GM18520 (cell line): Measurements from ENCODE around the gene SH3BGRL.

Experiments used
- ATAC-seq: cut with Tn5 transposase; IDR thresholded peaks from one replicate; pipeline ENCODE4 v1.9.1; 2021; ENCODE audit not compliant: unreplicated experiment

SH3BGRL gene

GRCh38 chrX:81201671-81202455, at the start of gene SH3BGRL, which contains the start of gene HMGN5:
Gene SH3BGRL, plus strand, starts transcription at chrX:81202102. Its CDS starts 99 bp downstream, at chrX:81202201.
Gene HMGN5, minus strand, starts transcription at chrX:81201913. Its CDS starts 80,364 bp downstream, at chrX:81121549.
- peak; percentile 88 for ATAC-seq

GRCh38 chrX:81168391-81168790, 33.5 kb upstream of the SH3BGRL start:
- ATAC-seq, result no peak

- ATAC-seq, result no peak
These were observed 27.6 kb upstream of the SH3BGRL start for GRCh38 chrX:81174286-81174685.

GRCh38 chrX:81195259-81195658, 6.6 kb upstream of the SH3BGRL start:
- ATAC-seq, result no peak

DNA sequence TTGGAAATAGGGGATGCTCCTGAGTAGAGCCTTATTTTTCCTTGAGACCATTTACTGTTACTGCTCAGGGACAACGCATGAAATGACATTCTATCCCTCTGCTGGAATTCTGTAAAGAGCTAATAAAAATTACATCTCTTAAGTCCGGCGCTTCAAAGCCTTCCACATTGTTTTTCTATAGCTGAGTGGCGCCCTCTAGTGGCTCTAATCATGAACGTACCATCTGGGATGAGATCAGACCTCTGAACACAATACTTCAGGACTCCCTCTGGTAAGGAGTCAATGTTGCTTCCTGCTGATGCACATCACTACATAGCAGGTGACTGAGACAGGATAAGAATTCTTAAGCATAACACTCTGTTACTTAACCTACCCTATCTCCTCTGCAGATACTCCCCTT, 6.2 kb upstream of the SH3BGRL start:
- peak; percentile 61 for ATAC-seq

- ATAC-seq, result no peak
These were observed 831 bp upstream of the SH3BGRL start for GRCh38 chrX:81201071-81201470.

DNA sequence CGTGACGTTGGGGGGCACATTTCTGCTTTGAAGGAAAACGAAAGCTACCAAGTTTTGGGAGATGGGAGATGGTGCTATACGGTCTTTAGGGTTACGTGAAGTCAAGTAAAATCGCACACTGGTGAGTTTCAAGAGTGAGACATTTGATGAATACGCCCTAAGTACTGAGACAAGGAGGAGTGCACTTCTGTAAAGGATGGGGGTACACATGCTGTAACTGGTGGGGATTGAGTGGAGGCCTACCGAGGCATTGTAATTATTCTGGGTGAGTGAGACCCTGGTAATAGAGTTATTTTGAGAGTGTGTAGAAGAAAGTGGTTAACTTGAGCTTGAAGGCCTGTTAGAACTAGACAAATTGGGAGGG, 536 bp downstream of the SH3BGRL start:
- ATAC-seq, result no peak

- no peak for ATAC-seq
These were observed 1.0 kb downstream of the SH3BGRL start for GRCh38 chrX:81202943-81203342.

GRCh38 chrX:81205551-81205950, 3.6 kb downstream of the SH3BGRL start:
- ATAC-seq, result no peak

DNA sequence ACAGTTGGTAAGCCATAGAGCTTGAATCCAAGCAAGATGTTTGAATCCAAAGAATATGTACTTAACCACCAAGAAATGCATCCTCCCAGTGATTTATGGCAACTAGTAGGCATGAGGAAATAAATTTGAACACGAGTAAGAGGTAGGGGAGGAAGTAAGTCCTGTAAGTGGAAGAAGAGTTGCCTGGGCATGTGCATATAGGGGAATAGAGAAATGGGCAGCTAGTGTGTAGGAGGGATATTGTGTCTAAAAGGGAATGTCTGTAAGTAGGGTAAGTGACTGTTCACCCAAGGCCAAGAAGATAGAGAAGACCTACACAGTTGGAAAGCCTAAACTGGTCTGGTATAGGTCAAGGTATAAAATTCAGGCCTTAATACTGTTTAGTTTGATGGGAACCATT, 4.6 kb downstream of the SH3BGRL start:
- ATAC-seq, result no peak

DNA sequence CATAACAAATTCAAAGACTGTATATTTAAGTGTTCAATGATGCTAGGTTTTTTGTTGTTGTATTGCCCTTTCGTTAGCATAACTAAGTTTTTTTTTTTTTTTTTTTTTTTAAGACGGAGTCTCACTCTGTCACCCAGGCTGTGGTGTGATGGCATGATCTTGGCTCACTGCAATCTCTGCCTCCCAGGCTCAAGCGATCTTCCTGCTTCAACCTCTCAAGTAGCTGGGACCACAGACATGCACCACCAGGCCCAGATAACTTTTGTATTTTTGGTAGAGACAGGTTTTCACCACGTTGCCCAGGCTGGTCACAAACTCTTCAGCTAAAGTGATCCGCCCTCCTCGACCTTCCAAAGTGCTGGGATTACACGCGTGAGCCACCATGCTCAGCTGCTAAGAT, 7.0 kb downstream of the SH3BGRL start:
- no peak for ATAC-seq

DNA sequence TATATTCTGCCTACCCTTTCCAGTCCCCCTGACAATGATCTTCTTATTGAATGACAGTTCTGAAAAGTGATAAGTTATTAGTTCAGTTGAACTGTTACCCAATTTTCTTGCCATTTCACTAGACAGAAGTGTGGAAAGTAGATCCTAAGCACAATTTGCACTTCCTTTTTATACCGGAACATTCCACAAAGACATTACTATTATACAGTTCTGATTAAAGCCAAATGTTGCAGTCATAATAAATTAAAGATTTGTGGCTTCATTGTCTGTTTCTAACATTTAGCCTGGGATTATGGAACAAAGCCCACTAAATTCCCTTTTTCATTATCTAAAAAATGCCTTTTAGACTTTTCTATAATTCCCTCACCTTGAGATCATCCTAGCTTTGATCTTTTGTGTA, 13.8 kb downstream of the SH3BGRL start:
- no peak for ATAC-seq

GRCh38 chrX:81229229-81229628, 27.3 kb downstream of the SH3BGRL start:
- ATAC-seq, result no peak

GRCh38 chrX:81229901-81230300, 28.0 kb downstream of the SH3BGRL start:
- no peak for ATAC-seq

- ATAC-seq, result no peak
These were observed 29.6 kb downstream of the SH3BGRL start for GRCh38 chrX:81231476-81231875.

DNA sequence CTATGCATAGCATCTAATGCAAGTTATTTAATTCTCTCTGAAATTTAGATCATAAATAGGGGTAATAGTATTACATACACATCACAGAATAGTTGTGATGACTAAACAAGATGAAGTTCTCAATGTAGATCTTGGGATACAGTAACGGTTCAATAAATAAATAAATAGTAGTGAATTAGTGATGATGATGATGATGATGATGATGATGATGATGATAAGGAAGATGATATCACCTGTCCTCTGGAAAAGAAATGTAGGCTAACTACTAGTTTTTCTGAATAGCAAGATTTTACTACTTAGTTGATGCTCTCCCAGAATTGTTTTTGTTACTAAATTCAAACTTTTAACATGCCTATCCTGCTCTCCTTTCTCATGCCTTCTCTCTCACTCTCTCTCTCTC, 30.3 kb downstream of the SH3BGRL start:
- ATAC-seq, result no peak

DNA sequence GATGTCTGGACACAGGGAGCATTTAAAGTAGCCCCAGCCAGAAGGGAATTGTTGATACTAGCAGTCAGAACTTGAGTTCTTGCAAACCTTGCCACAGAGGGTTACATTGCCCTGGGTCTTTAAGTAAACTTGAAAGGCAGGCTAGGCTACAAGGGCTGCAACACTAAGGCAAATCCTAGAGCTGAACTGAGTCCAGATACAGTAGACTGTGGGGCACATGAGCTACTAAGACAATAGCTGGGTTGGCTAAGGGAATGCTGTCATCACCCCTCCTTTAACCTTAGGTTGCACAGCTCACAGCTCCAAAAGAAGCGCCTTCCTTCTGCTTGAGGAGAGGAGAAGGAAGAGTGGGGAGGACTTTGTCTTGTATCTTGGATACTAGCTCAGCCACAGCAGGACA, 35.6 kb downstream of the SH3BGRL start:
- no peak for ATAC-seq

- no peak for ATAC-seq
These were observed 36.3 kb downstream of the SH3BGRL start for GRCh38 chrX:81238166-81238565.

DNA sequence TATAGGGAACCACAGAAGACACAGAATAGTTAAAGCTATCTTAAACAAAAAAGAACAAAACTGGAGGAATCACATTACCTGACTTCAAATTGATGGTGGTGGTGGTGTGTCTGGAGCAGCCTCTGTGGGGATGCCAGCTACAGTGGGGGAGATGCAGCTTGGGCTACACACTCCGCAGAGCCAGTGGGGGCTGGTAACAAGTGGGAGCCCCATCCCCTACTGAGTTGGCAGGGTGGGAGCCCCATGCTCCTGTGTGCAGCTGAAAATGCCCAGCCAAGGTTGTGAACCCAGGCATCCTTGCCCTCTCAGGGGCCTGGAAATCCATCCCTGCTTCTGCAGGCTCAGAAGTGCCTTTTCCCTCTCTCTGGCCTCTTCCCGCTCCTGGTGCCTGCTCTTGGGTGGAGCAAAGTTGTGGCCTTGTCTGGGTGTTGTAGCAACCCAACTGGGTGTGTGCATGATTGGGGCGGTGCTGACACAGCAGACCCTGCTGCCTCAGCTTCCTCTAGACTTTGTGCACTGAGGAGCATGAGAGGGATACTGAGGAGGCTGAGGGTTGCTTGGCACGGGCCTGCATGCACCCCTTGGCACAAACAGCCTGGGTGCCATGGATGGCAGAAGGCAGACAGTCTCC, 38.9 kb downstream of the SH3BGRL start:
- no peak for ATAC-seq

GRCh38 chrX:81241753-81242152, 39.9 kb downstream of the SH3BGRL start:
- no peak for ATAC-seq

- no peak for ATAC-seq
These were observed 54.0 kb downstream of the SH3BGRL start for GRCh38 chrX:81255876-81256275.

GRCh38 chrX:81257817-81258216, 55.9 kb downstream of the SH3BGRL start:
- no peak for ATAC-seq
